DMS 273 treated with DMSO at 0.1 percent for 48 hours (cell line): Measurements from ENCODE around the gene NPHP1.
"Not testable (repeated sequence)": the region's sequence is repeated elsewhere in the genome, so short reads cannot be mapped to it uniquely, and the experiment has no call there.

Source experiments
- DNase-seq: peaks from one replicate; lab custom pipeline; 2025; lab: John Stamatoyannopoulos, UW

The NPHP1 gene

GRCh38 chr2:110204408-110205385, at the start of gene NPHP1:
Gene NPHP1, minus strand, starts transcription at chr2:110205013. Its CDS starts 45 bp downstream, at chr2:110204968.
- peak; percentile 30 for DNase-seq

DNA sequence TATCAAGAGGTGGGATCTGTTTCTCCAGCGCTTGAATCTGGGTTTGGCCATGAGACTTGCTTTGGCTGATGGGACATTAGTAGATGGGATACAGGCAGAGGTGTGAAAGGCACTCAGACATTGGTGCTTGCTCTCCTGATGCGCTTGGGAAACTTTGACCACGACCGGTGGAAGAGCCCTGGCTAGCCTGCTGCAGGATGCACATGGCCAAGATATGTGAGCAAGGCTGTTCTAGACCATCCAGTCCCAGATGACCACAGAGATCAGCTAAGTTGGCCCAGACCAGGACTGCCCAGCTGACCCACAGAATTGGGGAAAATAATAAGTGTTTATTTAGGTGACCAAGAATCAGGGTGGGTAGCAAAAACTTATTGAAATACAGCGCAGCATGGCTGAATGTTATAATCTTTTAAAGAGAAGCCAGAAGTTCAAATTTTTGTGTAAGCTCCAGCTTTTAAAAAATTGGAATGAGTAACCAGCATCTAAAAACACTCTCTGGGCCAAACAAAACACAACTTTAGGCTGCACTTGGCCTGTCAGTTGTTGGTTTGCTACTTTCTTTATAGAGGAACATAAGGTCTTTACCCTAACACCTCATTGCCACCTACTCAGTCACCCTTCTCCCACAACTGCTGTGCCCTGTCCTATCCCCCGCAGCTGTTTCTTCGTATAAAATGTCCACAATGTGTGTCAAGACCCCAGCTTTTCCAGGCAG, 43.4 kb upstream of the NPHP1 start:
- DNase-seq = not testable (repeated sequence)

GRCh38 chr2:110245488-110246435, 40.9 kb upstream of the NPHP1 start:
- not testable (repeated sequence) for DNase-seq

- DNase-seq = not testable (repeated sequence)
These were observed 38.5 kb upstream of the NPHP1 start for GRCh38 chr2:110243283-110243682.

DNA sequence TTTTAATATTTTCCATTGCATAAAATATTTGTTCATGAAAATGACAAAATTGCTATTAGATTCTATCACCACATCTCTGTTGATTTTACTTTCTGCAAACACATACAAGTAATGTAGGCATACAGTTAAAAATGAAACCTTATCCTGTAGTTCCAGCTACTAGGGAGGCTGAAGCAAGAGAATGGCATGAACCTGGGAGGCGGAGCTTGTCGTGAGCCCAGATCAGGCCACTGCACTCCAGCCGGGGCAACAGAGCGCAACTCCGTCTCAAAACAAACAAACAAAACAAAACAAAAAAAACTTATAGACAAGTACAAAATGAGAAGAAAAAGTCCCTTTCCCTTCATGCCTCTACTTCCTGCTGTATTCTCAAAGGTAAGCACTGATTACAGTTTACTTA, 29.7 kb upstream of the NPHP1 start:
- DNase-seq = not testable (repeated sequence)

DNA sequence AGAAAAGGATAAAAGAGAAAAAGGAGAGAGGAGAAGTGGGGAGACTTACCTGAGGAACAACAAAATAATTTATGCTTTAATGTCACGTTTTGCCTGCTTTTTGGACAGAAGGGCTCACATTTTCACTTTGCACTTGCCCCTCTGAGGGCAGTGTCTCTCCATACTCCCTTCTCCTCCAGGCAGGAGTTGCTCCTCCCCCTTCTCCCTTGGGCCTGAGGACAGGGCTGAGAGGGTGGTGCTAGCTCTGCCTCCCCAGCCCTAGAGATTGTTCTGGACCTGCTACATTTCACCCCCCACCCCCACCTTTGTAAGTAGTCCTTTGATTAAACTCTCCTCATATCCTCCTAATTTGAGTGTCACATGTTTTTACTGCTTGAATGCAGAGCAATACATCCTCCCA, 25.1 kb upstream of the NPHP1 start:
- not testable (repeated sequence) for DNase-seq

- DNase-seq = not testable (repeated sequence)
These were observed 17.8 kb upstream of the NPHP1 start for GRCh38 chr2:110222626-110223025.

GRCh38 chr2:110221938-110222337, 17.1 kb upstream of the NPHP1 start:
- DNase-seq = no peak

- DNase-seq = no peak
These were observed 15.4 kb upstream of the NPHP1 start for GRCh38 chr2:110220190-110220564.

DNA sequence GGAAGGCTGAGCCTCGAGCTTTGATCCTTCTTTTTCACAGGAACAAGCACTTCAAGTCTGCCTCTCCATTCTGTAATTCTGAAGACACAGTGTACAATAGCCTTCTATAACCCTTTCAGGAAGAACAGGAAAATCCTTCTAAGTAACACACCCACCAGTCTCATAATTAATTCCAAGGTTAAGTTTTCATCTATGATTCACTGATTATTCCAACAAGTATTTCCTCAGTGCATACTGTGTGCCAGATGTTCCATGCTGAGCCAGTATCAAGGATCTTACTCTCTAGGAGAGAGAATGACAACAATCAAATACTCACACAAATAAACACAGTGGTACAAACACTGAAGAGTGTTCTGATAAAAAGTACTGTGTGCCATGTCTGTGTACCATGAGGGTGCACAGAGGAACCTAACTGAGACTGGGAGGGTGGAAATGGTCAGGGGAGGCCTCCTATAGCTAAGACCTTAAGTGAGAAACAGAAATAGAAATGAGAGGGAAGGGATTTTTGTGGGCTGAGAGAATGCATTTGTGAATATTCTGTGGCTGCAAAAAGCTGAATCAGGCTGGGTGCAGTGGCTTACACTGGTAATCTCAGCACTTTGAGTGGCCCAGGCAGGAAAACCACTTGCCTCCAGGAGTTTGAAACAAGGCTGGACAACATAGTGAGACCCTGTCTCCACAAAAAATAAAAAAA, 14.8 kb upstream of the NPHP1 start:
- no peak for DNase-seq

GRCh38 chr2:110218889-110219288, 14.1 kb upstream of the NPHP1 start:
- not testable (repeated sequence) for DNase-seq

DNA sequence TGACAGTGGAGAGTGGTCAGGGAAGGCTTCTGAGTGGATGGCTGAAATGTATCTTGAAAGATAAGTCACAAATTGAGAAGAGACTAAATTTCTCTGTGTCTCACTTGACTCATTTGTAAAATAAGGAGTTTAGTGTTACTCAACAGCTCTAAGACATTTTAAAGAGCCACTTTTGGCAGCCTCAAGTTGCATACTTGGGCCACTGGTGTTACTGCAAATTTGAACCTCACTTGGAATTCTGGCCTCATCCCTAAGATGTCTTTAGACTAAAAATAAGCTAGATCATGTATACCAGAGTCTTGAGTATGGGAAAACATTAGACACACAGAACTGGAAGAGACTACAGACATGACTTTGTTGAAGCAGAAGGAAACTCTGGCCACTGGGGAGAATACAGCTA, 12.0 kb upstream of the NPHP1 start:
- no peak for DNase-seq

DNA sequence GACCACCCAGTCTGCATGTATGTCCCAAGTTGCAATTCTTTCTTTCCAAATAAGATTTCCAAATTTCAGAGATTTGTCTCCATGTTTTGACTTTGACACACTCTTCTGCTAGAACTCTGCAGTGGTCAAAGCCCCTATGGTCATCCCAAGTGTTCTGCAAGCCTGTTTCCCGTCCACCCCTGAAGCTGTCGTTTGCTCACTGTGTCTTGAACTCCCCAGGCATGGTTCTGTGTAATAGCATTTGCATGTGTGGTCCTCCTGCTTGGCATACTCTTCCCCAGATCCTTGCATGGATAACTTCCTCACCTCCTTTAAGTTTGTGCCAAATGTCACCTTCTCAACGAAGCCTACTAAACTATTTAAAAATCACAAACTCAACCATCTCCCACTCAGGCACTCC, 11.4 kb upstream of the NPHP1 start:
- no peak for DNase-seq

DNA sequence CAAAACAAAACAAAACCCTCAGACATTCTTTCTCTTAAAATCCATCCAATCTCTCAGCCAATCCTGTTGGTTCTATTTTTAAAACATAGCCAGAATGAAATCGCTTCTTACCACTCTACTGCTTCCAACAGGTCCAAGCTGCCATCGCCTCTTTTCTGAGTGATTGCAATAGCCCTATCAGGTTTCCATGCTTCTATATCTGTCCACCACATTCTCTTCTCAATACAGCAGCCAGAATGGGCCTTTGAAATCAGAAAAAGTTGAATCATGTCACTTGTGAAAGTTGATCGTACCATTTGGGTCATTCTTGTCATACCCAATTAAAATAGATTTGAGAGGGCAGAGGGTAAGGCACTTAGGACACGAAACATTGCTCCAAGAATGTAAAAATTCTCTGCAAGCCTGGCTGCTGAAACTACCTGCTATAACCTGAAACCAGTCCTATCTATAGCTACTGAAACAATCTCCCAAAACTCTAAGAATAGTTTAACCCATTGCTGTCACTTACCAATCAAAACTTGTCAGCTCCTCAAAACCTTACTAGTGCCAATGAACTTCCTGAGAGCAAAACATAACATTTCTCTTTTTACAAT, 10.8 kb upstream of the NPHP1 start:
- no peak for DNase-seq

GRCh38 chr2:110215091-110215490, 10.3 kb upstream of the NPHP1 start:
- DNase-seq = no peak

GRCh38 chr2:110213522-110213921, 8.7 kb upstream of the NPHP1 start:
- DNase-seq = not testable (repeated sequence)

- DNase-seq = peak; percentile 55
These were observed 7.4 kb upstream of the NPHP1 start, which contains the start of gene MTLN for GRCh38 chr2:110211938-110212858. Gene MTLN, minus strand, starts transcription at chr2:110212547. Its CDS starts 22 bp downstream, at chr2:110212525.

DNA sequence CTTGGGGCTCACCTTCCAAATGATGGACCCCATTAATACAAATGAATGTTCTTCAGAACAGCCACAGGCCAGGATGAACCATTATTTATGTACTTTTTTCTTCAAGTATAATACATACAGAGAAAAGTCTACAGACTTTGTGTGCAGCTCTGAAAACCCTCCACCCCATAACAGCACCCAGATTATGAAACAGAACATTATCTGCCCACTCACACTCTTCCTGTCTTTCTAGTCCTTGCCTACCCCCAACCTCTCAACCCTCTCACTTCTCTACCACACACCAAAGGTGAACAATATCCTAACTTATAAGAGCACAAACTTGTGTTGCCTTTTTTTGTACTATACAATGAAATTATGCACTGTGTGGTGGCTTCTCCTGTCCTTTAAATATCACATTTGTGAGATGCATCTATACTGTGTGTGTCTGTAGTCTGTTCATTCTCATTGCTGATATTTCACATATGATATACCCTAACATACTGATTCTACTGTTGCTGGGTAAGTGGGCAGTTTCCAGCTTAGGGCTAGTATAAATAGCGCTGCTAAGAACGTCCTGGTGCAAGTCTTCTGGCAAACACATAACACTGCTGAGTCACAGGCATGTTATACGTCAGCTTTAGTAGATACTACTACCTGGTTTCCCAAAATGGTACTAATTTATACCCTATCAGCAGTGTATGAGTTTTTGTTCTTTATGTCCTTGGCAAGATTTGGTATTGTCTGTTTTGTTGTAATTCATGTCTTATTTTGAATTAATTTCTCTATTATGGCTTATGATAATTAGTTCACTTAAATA, 1.0 kb upstream of the NPHP1 start:
- DNase-seq = no peak

GRCh38 chr2:110198016-110198415, 6.8 kb downstream of the NPHP1 start:
- DNase-seq = no peak
